ENCODE measurements around the gene FUT3. TPM values are rescaled to one million over a fixed set of nuclear protein-coding genes. Genes with fewer than 3 reads are reported as not detected.

FUT3 gene
- total and polyA plus RNA-seq, 9 of the 15 experiments (the other 6 are each of a cell fraction or from before 2014, with no cell fraction given), result 0.09 TPM; not detected in 8

- TF ChIP-seq POLR2G (IDR thresholded peaks at IDR 0.05; ENCODE audit: low read depth, low read length) (0 out of 2 replicates have a peak, but pooled peaks have one; percentile 11), ZNF445 (CRISPR knock-in tag; IDR thresholded peaks at IDR 0.05; ENCODE audit: low read depth) (no peak), ZC3H11A (IDR thresholded peaks at IDR 0.05; ENCODE audit: low read depth, low read length) (no peak), PHTF2 (CRISPR knock-in tag; IDR thresholded peaks at IDR 0.05) (no peak), ZNF165 (CRISPR knock-in tag; IDR thresholded peaks at IDR 0.05; ENCODE audit: borderline replicate concordance) (no peak), CREBBP (IDR thresholded peaks at IDR 0.05; ENCODE audit: low read depth, low read length) (no peak), PREB (CRISPR knock-in tag; IDR thresholded peaks at IDR 0.05) (no peak), CTCF (IDR thresholded peaks at IDR 0.05 in 2 of 3, conservative IDR thresholded peaks at IDR 0.05 in 1 of 3; ENCODE audit: insufficient read depth in 2 of 3, low read depth in 1 of 3, low read length in 3 of 3) (peak; percentile 73 to 84 (median 76)), MTA2 (IDR thresholded peaks at IDR 0.05; ENCODE audit: low read depth) (no peak), SMAD1 (IDR thresholded peaks at IDR 0.05; ENCODE audit: low read depth, low read length, partially characterized antibody) (no peak), SREBF2 (CRISPR knock-in tag; IDR thresholded peaks at IDR 0.05) (no peak), PTTG1 (tag; IDR thresholded peaks at IDR 0.05; ENCODE audit: low read depth) (no peak), TBP (optimal IDR thresholded peaks at IDR 0.05; ENCODE audit: low read depth, low read length) (no peak), ARID2 (IDR thresholded peaks at IDR 0.05) (no peak), ARID1B (IDR thresholded peaks at IDR 0.05) (no peak), NR2C2 (CRISPR knock-in tag; IDR thresholded peaks at IDR 0.05) (no peak), NR2C2 (tag; IDR thresholded peaks at IDR 0.05) (no peak), ZNF263 (CRISPR knock-in tag; IDR thresholded peaks at IDR 0.05; ENCODE audit: borderline replicate concordance) (no peak), ERF (CRISPR knock-in tag; IDR thresholded peaks at IDR 0.05) (no peak), RAD51 (IDR thresholded peaks at IDR 0.05; ENCODE audit: borderline replicate concordance, low read depth) (no peak), ZNF695 (CRISPR knock-in tag; IDR thresholded peaks at IDR 0.05) (no peak), RCOR1 (IDR thresholded peaks at IDR 0.05; ENCODE audit: borderline replicate concordance in 1 of 2, low read depth in 2 of 2, low read length in 2 of 2) (peak in 1 of 2 experiments; percentile 35; a peak in 1 of 4 replicates), CTBP1 (IDR thresholded peaks at IDR 0.05; ENCODE audit: borderline replicate concordance) (peak; percentile 28; the same call in 1 of the 2 replicates), ZNF12 (CRISPR knock-in tag; IDR thresholded peaks at IDR 0.05) (no peak), IFI16 (CRISPR knock-in tag; IDR thresholded peaks at IDR 0.05) (no peak), PCBP2 (IDR thresholded peaks at IDR 0.05; ENCODE audit: low read depth, low read length, poor library complexity, severe bottlenecking) (no peak)
- TF ChIP-seq, protein P1, sequence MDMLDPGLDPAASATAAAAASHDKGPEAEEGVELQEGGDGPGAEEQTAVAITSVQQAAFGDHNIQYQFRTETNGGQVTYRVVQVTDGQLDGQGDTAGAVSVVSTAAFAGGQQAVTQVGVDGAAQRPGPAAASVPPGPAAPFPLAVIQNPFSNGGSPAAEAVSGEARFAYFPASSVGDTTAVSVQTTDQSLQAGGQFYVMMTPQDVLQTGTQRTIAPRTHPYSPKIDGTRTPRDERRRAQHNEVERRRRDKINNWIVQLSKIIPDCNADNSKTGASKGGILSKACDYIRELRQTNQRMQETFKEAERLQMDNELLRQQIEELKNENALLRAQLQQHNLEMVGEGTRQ (CRISPR knock-in tag; IDR thresholded peaks at IDR 0.05), result no peak
Measured at GRCh38 chr19:5823579-5824281, 27.5 kb downstream of the FUT3 start (continued).

Data from K562 (cell line).